Upper lobe of right lung (tissue), 1 donor: ENCODE data around the gene GALNT9. TPM values are rescaled to one million over a fixed set of nuclear protein-coding genes. Genes with fewer than 3 reads are reported as not detected.
"Not testable (repeated sequence)": the region's sequence is repeated elsewhere in the genome, so short reads cannot be mapped to it uniquely, and the experiment has no call there.

Experiments
- ATAC-seq: fragments of 200-7000 bp; cut with Tn5 transposase; one replicate; pipeline ENCODE4 v1.9.1; 2020; ENCODE audit warnings: mild to moderate bottlenecking, moderate library complexity
- DNase-seq: peaks from one replicate; pipeline ENCODE4 v3.0.0-alpha.2; 2020
- H3K27ac ChIP-seq: fragments of 200-600 bp; one replicate; pipeline ENCODE4 v1.8.0; 2022
- H3K27me3 ChIP-seq: fragments of 200-600 bp; one replicate; pipeline ENCODE4 v1.8.0; 2022; ENCODE audit warnings: mild to moderate bottlenecking
- H3K36me3 ChIP-seq: fragments of 200-600 bp; one replicate; pipeline ENCODE4 v1.8.0; 2022
- H3K4me1 ChIP-seq: fragments of 200-600 bp; one replicate; pipeline ENCODE4 v1.8.0; 2022
- H3K4me3 ChIP-seq: fragments of 200-600 bp; one replicate; pipeline ENCODE4 v1.8.0; 2022; ENCODE audit warnings: mild to moderate bottlenecking
- H3K9me3 ChIP-seq: fragments of 200-600 bp; one replicate; pipeline ENCODE4 v1.8.0; 2022
- CTCF ChIP-seq: fragments of 200-600 bp; IDR thresholded peaks from one replicate; pipeline ENCODE4 v1.8.0; 2022; ENCODE audit warnings: antibody characterized with exemption
- intact Hi-C: fragments of 100-400 bp; cut with DNase I; formaldehyde crosslinking; loops from one replicate; pipeline ENCODE4 v1.11.0; 2022
- total RNA-seq: library from RNA; stranded (reverse); fragmentation: NEBNext Ultra II Directional; extraction: Animal tissue kit (Norgen Biotek cat#: 25700); gene quantifications from one replicate; pipeline ENCODE4 v1.2.1, GENCODE V29; 2021
- donor health status: DM: no; HTN: yes; CAD: no; lungs with severe emphysema.

GALNT9 gene
- total RNA-seq, 1 donor from 2014 or later, result 1.6 TPM

- intact Hi-C loops, result no loop called here
- DNase-seq (no peak), ATAC-seq (no peak)
- H3K27me3 ChIP-seq, result no peaks in the 10 kb centered on the region
- no peak overlapping the region for H3K27ac ChIP-seq
- H3K9me3 ChIP-seq, result no peaks in the 10 kb centered on the region
- no peaks in the 10 kb centered on the region for H3K4me1 ChIP-seq
- no peaks in the 10 kb centered on the region for H3K36me3 ChIP-seq
- H3K4me3 ChIP-seq, result no peak overlapping the region
- no peak for TF ChIP-seq CTCF
These were observed 132.5 kb downstream of the GALNT9 start for GRCh38 chr12:132196873-132197390.

- DNase-seq, result no peak
- no peak for TF ChIP-seq CTCF
- ATAC-seq, result no peak
- intact Hi-C loops, result no loop called here
- H3K36me3 ChIP-seq, result no peaks in the 10 kb centered on the region
- H3K9me3 ChIP-seq, result no peaks in the 10 kb centered on the region
- H3K4me3 ChIP-seq, result no peak overlapping the region
- no peak overlapping the region for H3K27ac ChIP-seq
- H3K27me3 ChIP-seq, result no peaks in the 10 kb centered on the region
- no peaks in the 10 kb centered on the region for H3K4me1 ChIP-seq
These were observed 133.1 kb downstream of the GALNT9 start for GRCh38 chr12:132196038-132196872.

GRCh38 chr12:132195242-132195641 is 134.1 kb downstream of the GALNT9 start:
- DNase-seq, ATAC-seq, H3K27me3 ChIP-seq, intact Hi-C loops, H3K4me1 ChIP-seq, H3K4me3 ChIP-seq, H3K36me3 ChIP-seq, H3K9me3 ChIP-seq, H3K27ac ChIP-seq: not testable (repeated sequence)

- H3K27ac ChIP-seq, result no peak overlapping the region
- ATAC-seq (no peak), DNase-seq (no peak)
- no peak overlapping the region for H3K4me3 ChIP-seq
- no peaks in the 10 kb centered on the region for H3K27me3 ChIP-seq
- no peak for TF ChIP-seq CTCF
- no peaks in the 10 kb centered on the region for H3K9me3 ChIP-seq
- H3K36me3 ChIP-seq, result no peaks in the 10 kb centered on the region
- peaks cover 5% of the 10 kb centered on the region for H3K4me1 ChIP-seq
- intact Hi-C loops, result no loop called here
These were observed 134.8 kb downstream of the GALNT9 start for GRCh38 chr12:132194556-132194955.

- H3K4me3 ChIP-seq, result no peak overlapping the region
- H3K27me3 ChIP-seq, result no peaks in the 10 kb centered on the region
- H3K9me3 ChIP-seq, result no peaks in the 10 kb centered on the region
- intact Hi-C loops, result no loop called here
- peak; percentile 16 for TF ChIP-seq CTCF
- ATAC-seq, result no peak
- H3K4me1 ChIP-seq, result peaks cover 5% of the 10 kb centered on the region
- DNase-seq, result no peak
- no peak overlapping the region for H3K27ac ChIP-seq
- no peaks in the 10 kb centered on the region for H3K36me3 ChIP-seq
These were observed 135.3 kb downstream of the GALNT9 start for GRCh38 chr12:132194056-132194455.

- no peak for DNase-seq
- intact Hi-C loops, result no loop called here
These were observed 137.5 kb downstream of the GALNT9 start for GRCh38 chr12:132191715-132192553.

More at GRCh38 chr12:132191715-132192553, 137.5 kb downstream of the GALNT9 start:
- no peak for TF ChIP-seq CTCF
- no peaks in the 10 kb centered on the region for H3K36me3 ChIP-seq
- no peak overlapping the region for H3K27ac ChIP-seq
- H3K4me1 ChIP-seq, result peaks cover 5% of the 10 kb centered on the region
- ATAC-seq, result no peak
- no peaks in the 10 kb centered on the region for H3K27me3 ChIP-seq
- no peaks in the 10 kb centered on the region for H3K9me3 ChIP-seq
- H3K4me3 ChIP-seq, result no peak overlapping the region
